ENCODE data around the gene TFB1M.

- TF ChIP-seq ZNF274 (IDR thresholded peaks at IDR 0.05; ENCODE audit: low read depth, low read length): no peak
- no peak for TF ChIP-seq SUZ12 (IDR thresholded peaks at IDR 0.05; ENCODE audit: extremely low read depth, insufficient read depth, insufficient read length)
These were observed 98.4 kb downstream of the TFB1M start for GRCh38 chr6:155215906-155216305.
